HL-60 (cell line): ENCODE measurements around the gene ERP29.

ENCODE experiments used
- CTCF ChIP-seq: IDR thresholded peaks from one replicate; pipeline ENCODE4 v1.5.1; 2011; ENCODE audit warnings: low read length, control low read depth, inconsistent platforms; ENCODE audit not compliant: insufficient read depth
- SPI1 ChIP-seq: IDR thresholded peaks from 2 replicates; pipeline ENCODE4 v1.6.1; 2012; ENCODE audit warnings: low read depth, mild to moderate bottlenecking, borderline replicate concordance

GRCh38 chr12:112004041-112004440 is 9.2 kb upstream of the ERP29 start:
- TF ChIP-seq SPI1 (no peak), CTCF (no peak)
